K562 (cell line): ENCODE results near the gene PHF21A. TPM values are rescaled to one million over a fixed set of nuclear protein-coding genes. Genes with fewer than 3 reads are reported as not detected.

Experiments used
- CBFA2T2 ChIP-seq: fragments of 450-650 bp; conservative IDR thresholded peaks from 2 replicates; pipeline ENCODE4 v1.6.1; 2017; ENCODE audit warnings: mild to moderate bottlenecking
- CHD4 ChIP-seq: fragments of 200-600 bp; sonication (generic); IDR thresholded peaks from 3 replicates; pipeline ENCODE4 v1.6.1; 2012; ENCODE audit warnings: low read depth, mild to moderate bottlenecking, mixed read lengths, low read length, inconsistent platforms; ENCODE audit not compliant: insufficient read depth, insufficient replicate concordance, poor library complexity, severe bottlenecking
- CREB3 ChIP-seq: fragments of 450-650 bp; conservative IDR thresholded peaks from 2 replicates; pipeline ENCODE4 v1.6.1; 2016; ENCODE audit warnings: missing genetic modification characterization, low read depth, mild to moderate bottlenecking, missing compliant biosample characterization, moderate library complexity
- EGR1 ChIP-seq: fragments of 450-650 bp; conservative IDR thresholded peaks from 2 replicates; pipeline ENCODE4 v1.6.1; 2017; ENCODE audit warnings: mild to moderate bottlenecking
- ID3 ChIP-seq, 2 experiments: fragments of 250-450 bp in 1 of 2; fragments of 450-650 bp in 1 of 2; sonication (Bioruptor Pico) in 1 of 2; IDR thresholded peaks; 2 replicates each; pipeline versions ENCODE4 v1.6.1 to v1.8.0; 2016 to 2021; ENCODE audit warnings: mild to moderate bottlenecking in 2 of 2, moderate library complexity in 2 of 2, missing compliant biosample characterization in 1 of 2, missing genetic modification characterization in 1 of 2
- LEF1 ChIP-seq: fragments of 450-650 bp; IDR thresholded peaks from 2 replicates; pipeline ENCODE4 v1.6.1; 2016; ENCODE audit warnings: mild to moderate bottlenecking
- NCOA4 ChIP-seq: fragments of 450-650 bp; IDR thresholded peaks from 2 replicates; pipeline ENCODE4 v1.6.1; 2018; ENCODE audit warnings: mild to moderate bottlenecking; ENCODE audit not compliant: partially characterized antibody
- NR2C1 ChIP-seq, 2 experiments: fragments of 450-650 bp; IDR thresholded peaks; 2 replicates each; pipeline ENCODE4 v1.6.1; 2017; ENCODE audit warnings: mild to moderate bottlenecking in 2 of 2, antibody characterized with exemption in 1 of 2, inconsistent platforms in 1 of 2, missing compliant biosample characterization in 1 of 2, missing genetic modification characterization in 1 of 2
- PATZ1 ChIP-seq: fragments of 250-450 bp; sonication (Bioruptor Pico); IDR thresholded peaks from 2 replicates; pipeline ENCODE4 v1.5.0; 2020; ENCODE audit warnings: mild to moderate bottlenecking, borderline replicate concordance
- PTTG1 ChIP-seq: fragments of 450-650 bp; IDR thresholded peaks from 2 replicates; pipeline ENCODE4 v1.6.1; 2016; ENCODE audit warnings: low read depth, mild to moderate bottlenecking, missing genetic modification characterization, missing compliant biosample characterization
- RNF2 ChIP-seq: sonication (generic); IDR thresholded peaks from 2 replicates; pipeline ENCODE4 v1.6.1; 2016
- SLC30A9 ChIP-seq: fragments of 250-450 bp; sonication (Bioruptor Pico); IDR thresholded peaks from 2 replicates; pipeline ENCODE4 v1.8.0; 2022; ENCODE audit warnings: mild to moderate bottlenecking, moderate library complexity
- SMAD1 ChIP-seq: fragments of 150-350 bp; IDR thresholded peaks from 2 replicates; pipeline ENCODE4 v1.6.1; 2014; ENCODE audit warnings: low read length, low read depth; ENCODE audit not compliant: partially characterized antibody
- TAF9B ChIP-seq: fragments of 450-650 bp; IDR thresholded peaks from 2 replicates; pipeline ENCODE4 v1.6.1; 2018; ENCODE audit warnings: mild to moderate bottlenecking; ENCODE audit not compliant: partially characterized antibody
- TBL1XR1 ChIP-seq, 2 experiments: IDR thresholded peaks; 2 replicates each; pipeline ENCODE4 v1.6.1; 2012; ENCODE audit warnings: improper control_type of control experiment in 2 of 2, low read length in 2 of 2, mild to moderate bottlenecking in 1 of 2
- ZMIZ1 ChIP-seq, 2 experiments: fragments of 150-350 bp in 1 of 2; IDR thresholded peaks; 2 replicates each; pipeline ENCODE4 v1.6.1; 2012 to 2016; ENCODE audit warnings: low read depth in 2 of 2, low read length in 2 of 2, mild to moderate bottlenecking in 1 of 2, moderate library complexity in 1 of 2
- ZNF24 ChIP-seq: fragments of 450-650 bp; IDR thresholded peaks from 2 replicates; pipeline ENCODE4 v1.6.1; 2016
- ZNF280B ChIP-seq: fragments of 250-450 bp; sonication (Bioruptor Pico); IDR thresholded peaks from 2 replicates; pipeline ENCODE4 v1.5.1; 2021; ENCODE audit warnings: mild to moderate bottlenecking
- ZNF436 ChIP-seq: fragments of 250-450, 450-650 bp; sonication (Bioruptor Pico); formaldehyde crosslinking; IDR thresholded peaks from 2 replicates; pipeline ENCODE4 v1.7.0; 2020; ENCODE audit warnings: mild to moderate bottlenecking
- ZNF584 ChIP-seq: fragments of 200-800 bp; sonication (Bioruptor generic); IDR thresholded peaks from 2 replicates; pipeline ENCODE4 v1.6.1; 2016; ENCODE audit warnings: low read depth, mild to moderate bottlenecking, missing genetic modification characterization, missing compliant biosample characterization
- polyA plus RNA-seq, 8 experiments: library from polyadenylated mRNA; depleted of rRNA in 4 of 8; stranded (reverse) in 5 of 8; unstranded in 3 of 8; fragments of >200 nt; fragmentation: Nextera tagmentation in 2 of 8; fragmentation: Illumina TruSeq in 1 of 8; extraction: Ambion mirVana in 2 of 8; extraction: Trizol in 1 of 8; gene quantifications; 2 replicates each; pipeline versions ENCODE4 v1.2.1 to v1.2.3, GENCODE V29; 2011 to 2014; ENCODE audit warnings: inconsistent platforms in 1 of 8, missing spikeins in 1 of 8
- total RNA-seq, 7 experiments: library from RNA; depleted of rRNA in 6 of 7; stranded (reverse); fragments of >200 nt in 6 of 7; fragmentation: Illumina TruSeq in 2 of 7; extraction: Trizol in 2 of 7; gene quantifications; 2 replicates each; pipeline versions ENCODE4 v1.2.1 to v1.2.3, GENCODE V29; 2011 to 2021; ENCODE audit warnings: low replicate concordance in 1 of 7

Gene PHF21A
- total and polyA plus RNA-seq, 9 of the 15 experiments (the other 6 are each of a cell fraction or from before 2014, with no cell fraction given) = 1.5 to 32.4 (median 10.7) TPM

GRCh38 chr11:45993531-45994001 is 127.7 kb downstream of the PHF21A start (continued):
- no peak for TF ChIP-seq ZNF584 (CRISPR knock-in tag)
- TF ChIP-seq PTTG1 (tag) = no peak
- no peak for TF ChIP-seq ZNF436
- peak; percentile 31; the same call in 1 of the 2 replicates for TF ChIP-seq ZNF24
- no peak for TF ChIP-seq ZMIZ1 (IDR thresholded peaks at IDR 0.05; ENCODE audit: low read depth in 2 of 2, low read length in 2 of 2)
- no peak for TF ChIP-seq EGR1
- no peak for TF ChIP-seq SLC30A9 (CRISPR knock-in tag)
- no peak for TF ChIP-seq SMAD1
- no peak for TF ChIP-seq TAF9B
- no peak for TF ChIP-seq CHD4
- TF ChIP-seq NCOA4 = no peak
- peak in 1 of 2 experiments; percentile 52; a peak in 1 of 4 replicates for TF ChIP-seq TBL1XR1 (IDR thresholded peaks at IDR 0.05; ENCODE audit: low read length in 2 of 2)
- TF ChIP-seq ZNF280B = no peak
- peak; percentile 47 for TF ChIP-seq CBFA2T2
- no peak for TF ChIP-seq CREB3 (tag)
- no peak for TF ChIP-seq NR2C1 (IDR thresholded peaks at IDR 0.05)
- TF ChIP-seq NR2C1 (tag; IDR thresholded peaks at IDR 0.05) = no peak
- TF ChIP-seq LEF1 = no peak
- no peak for TF ChIP-seq RNF2
- TF ChIP-seq ID3 (CRISPR knock-in tag; IDR thresholded peaks at IDR 0.05) = no peak
- TF ChIP-seq ID3 (tag; IDR thresholded peaks at IDR 0.05) = no peak
- no peak for TF ChIP-seq PATZ1 (CRISPR knock-in tag)
